KOPT-K1 (cell line): Measurements from ENCODE around the gene GPR176.

ENCODE experiments used
- H3K27ac ChIP-seq: fragments of 200-600 bp; sonication (generic); 2 replicates; pipeline ENCODE4 v1.5.1; 2016; ENCODE audit warnings: antibody characterized with exemption, mild to moderate bottlenecking, low read depth, low read length; ENCODE audit not compliant: poor library complexity, severe bottlenecking
- H3K36me3 ChIP-seq: fragments of 200-600 bp; sonication (generic); 2 replicates; pipeline ENCODE4 v1.5.1; 2017; ENCODE audit warnings: antibody characterized with exemption, mild to moderate bottlenecking, low read length, moderate library complexity; ENCODE audit not compliant: insufficient read depth
- H3K9me3 ChIP-seq: fragments of 200-600 bp; sonication (generic); 2 replicates; pipeline ENCODE4 v1.5.1; 2017; ENCODE audit warnings: antibody characterized with exemption, low read length, mild to moderate bottlenecking; ENCODE audit not compliant: insufficient read depth, poor library complexity, severe bottlenecking

The GPR176 gene

GRCh38 chr15:39786447-39787056, 133.5 kb downstream of the GPR176 start:
- Histone ChIP-seq H3K36me3 (0 out of 2 replicates have a peak, but pooled peaks cover 14% of the 10 kb centered on the region), H3K27ac (no peak overlapping the region)

DNA sequence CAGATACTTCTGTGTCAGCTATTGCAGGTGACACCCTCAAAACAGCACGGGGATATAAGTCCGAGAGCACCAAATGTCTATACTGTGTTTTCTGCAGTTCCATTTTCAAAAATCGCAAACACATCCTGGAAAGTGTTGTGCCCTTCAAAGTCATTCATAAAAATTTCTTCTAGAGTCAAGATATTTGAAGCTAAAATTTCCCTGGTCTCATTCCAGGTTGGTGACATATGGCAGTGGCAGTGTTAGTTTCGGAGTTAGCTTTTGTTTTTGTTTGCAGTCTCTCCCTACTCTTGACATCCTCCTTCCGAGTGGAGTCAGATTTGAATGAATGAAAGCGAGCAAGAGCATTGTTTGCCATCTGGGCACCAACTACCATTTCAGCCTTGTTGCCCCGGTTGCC, 134.2 kb downstream of the GPR176 start:
- no peak overlapping the region for H3K27ac ChIP-seq
- H3K9me3 ChIP-seq: no peaks in the 10 kb centered on the region
- 0 out of 2 replicates have a peak, but pooled peaks cover 14% of the 10 kb centered on the region for H3K36me3 ChIP-seq

More at GRCh38 chr15:39786447-39787056, 133.5 kb downstream of the GPR176 start:
- H3K9me3 ChIP-seq: no peaks in the 10 kb centered on the region

DNA sequence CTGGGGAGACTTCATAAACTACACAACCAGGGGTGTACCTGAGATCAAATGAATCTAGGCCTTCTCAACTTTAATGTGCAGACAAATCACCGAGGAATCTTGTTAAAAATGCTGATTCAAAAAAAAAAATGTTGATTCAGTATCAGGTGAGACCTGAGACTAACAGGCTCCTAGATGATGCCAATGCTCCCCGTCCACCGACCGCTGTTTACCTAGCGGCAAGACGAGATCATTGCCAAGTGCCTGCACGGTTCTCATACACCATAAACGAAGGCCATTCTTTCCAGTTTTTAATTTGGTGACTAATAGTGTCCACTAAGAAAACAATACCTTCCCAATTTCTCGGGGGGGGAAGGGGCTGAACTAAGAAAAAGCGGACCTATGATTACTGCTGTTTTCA, 134.9 kb downstream of the GPR176 start:
- Histone ChIP-seq H3K27ac (no peak overlapping the region), H3K9me3 (no peaks in the 10 kb centered on the region), H3K36me3 (0 out of 2 replicates have a peak, but pooled peaks cover 14% of the 10 kb centered on the region)

- Histone ChIP-seq H3K36me3 (0 out of 2 replicates have a peak, but pooled peaks cover 14% of the 10 kb centered on the region), H3K27ac (no peak overlapping the region), H3K9me3 (no peaks in the 10 kb centered on the region)
Observed at GRCh38 chr15:39784638-39785037, 135.4 kb downstream of the GPR176 start.

DNA sequence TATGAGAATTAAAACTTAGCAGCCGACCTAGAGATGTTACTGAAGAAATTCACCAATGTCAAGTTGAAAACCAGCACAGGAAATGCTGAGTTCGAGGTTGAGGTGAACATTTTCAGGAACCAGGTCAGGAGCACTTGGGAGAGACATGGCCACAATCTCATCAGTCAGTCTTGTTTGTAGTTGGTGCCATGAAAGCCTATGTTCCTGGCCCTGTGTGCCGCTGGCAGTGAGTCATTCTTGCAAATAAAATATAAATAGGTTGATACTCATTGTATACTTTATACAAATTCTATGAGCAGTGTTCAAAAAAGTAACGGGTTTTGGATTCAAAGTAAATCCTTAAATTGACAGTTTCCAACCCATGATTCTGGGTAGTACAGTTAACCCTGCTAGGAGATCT, 135.9 kb downstream of the GPR176 start:
- peak overlapping the region; percentile 71 for H3K27ac ChIP-seq
- H3K36me3 ChIP-seq: 0 out of 2 replicates have a peak, but pooled peaks cover 14% of the 10 kb centered on the region
- no peaks in the 10 kb centered on the region for H3K9me3 ChIP-seq

- Histone ChIP-seq H3K27ac (peak overlapping the region; percentile 71), H3K9me3 (no peaks in the 10 kb centered on the region), H3K36me3 (0 out of 2 replicates have a peak, but pooled peaks cover 14% of the 10 kb centered on the region)
Observed at GRCh38 chr15:39783244-39783820, 136.7 kb downstream of the GPR176 start.

DNA sequence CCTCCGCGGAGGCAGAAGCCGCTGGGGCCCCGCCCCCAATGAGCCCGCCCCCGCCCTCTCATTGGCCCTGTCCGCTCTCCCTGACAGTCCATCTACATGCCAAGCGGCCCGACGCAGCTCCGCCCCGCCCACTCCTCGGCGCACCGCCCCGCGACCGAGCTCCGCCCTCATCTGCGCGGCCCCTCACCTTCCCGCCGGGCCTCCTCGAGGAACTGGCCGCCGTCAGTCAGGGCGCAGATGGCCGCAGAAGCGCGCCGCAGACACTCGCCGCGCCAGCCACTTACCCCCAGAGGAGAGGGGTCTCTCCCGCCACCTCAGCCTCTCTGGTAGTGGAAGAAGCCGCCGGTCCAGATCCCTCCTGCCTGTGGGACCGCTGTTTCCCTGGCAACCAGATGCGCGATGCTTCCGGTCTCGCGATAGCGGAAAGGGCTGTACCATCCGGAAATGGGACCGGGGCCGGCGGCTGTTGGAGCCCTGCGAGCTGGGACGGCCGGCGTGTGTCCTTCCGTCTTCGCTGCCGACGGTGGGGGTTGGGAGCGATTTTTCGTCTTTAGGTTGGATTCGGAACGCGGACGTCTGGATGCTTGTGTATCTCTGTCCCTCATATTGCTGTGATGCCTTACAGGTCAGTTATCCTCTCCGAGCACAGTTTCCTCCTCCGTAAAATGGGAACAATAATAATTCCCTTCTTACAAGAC, 137.5 kb downstream of the GPR176 start, which contains the start of gene FSIP1:
Gene FSIP1, minus strand, starts transcription at position 401 of the 698 bp plus-strand sequence. CDS start 6,317 bp downstream, outside the sequence.
- Histone ChIP-seq H3K36me3 (0 out of 2 replicates have a peak, but pooled peaks cover 14% of the 10 kb centered on the region), H3K27ac (peak within 1 kb of the TSS; percentile 71), H3K9me3 (no peaks in the 10 kb centered on the region)

- H3K27ac ChIP-seq: peak overlapping the region; percentile 49
- H3K9me3 ChIP-seq: no peaks in the 10 kb centered on the region
- H3K36me3 ChIP-seq: 0 out of 2 replicates have a peak, but pooled peaks cover 14% of the 10 kb centered on the region
Observed at GRCh38 chr15:39781967-39782302, 138.1 kb downstream of the GPR176 start.

- 0 out of 2 replicates have a peak, but pooled peaks cover 13% of the 10 kb centered on the region for H3K36me3 ChIP-seq
- H3K27ac ChIP-seq: no peak overlapping the region
- H3K9me3 ChIP-seq: no peaks in the 10 kb centered on the region
Observed at GRCh38 chr15:39781147-39781966, 138.7 kb downstream of the GPR176 start.

DNA sequence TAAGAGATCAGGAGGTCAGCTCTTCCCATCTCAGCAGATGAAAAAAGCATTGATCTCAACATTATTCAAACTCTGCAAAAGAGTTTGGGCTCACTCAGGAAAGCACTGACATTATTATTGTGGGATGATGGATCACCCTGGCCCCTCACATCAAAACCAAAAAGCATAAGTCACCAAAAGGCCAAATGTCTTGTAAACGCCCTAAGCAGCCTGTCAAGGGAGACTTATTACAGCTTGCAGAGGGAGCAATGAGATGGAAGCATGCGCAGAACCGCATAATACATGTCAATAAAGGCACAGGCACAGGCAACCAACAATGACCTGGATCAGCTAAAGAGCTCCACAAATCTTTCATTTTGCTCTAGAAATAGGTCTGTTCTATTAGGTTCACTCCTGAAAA, 142.0 kb downstream of the GPR176 start:
- no peaks in the 10 kb centered on the region for H3K9me3 ChIP-seq
- H3K36me3 ChIP-seq: no peaks in the 10 kb centered on the region
- no peak overlapping the region for H3K27ac ChIP-seq

DNA sequence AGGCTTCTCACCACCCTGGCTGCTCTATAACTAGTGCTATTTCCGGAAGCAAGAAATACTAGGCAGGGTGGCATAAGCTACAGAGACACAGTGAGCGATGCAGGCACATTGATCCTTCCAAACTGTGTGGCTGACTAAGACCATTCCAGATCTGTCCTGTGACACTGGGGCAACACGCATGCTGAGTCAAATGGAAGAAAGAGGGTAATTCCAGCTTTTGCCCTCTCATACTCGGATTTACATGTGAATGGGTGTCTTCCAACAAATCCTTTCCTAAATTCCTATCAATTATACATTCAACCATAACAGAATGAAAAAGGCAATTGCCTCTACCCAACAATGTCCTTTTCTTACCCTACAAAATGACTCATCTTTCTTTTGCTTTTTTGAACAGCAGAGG, 142.6 kb downstream of the GPR176 start:
- Histone ChIP-seq H3K36me3 (no peaks in the 10 kb centered on the region), H3K27ac (no peak overlapping the region), H3K9me3 (no peaks in the 10 kb centered on the region)

- Histone ChIP-seq H3K27ac (no peak overlapping the region), H3K36me3 (no peaks in the 10 kb centered on the region), H3K9me3 (no peaks in the 10 kb centered on the region)
Observed at GRCh38 chr15:39776068-39776467, 144.0 kb downstream of the GPR176 start.

- H3K36me3 ChIP-seq: no peaks in the 10 kb centered on the region
- H3K27ac ChIP-seq: peak overlapping the region; percentile 63
- H3K9me3 ChIP-seq: no peaks in the 10 kb centered on the region
Observed at GRCh38 chr15:39774688-39775267, 145.3 kb downstream of the GPR176 start.
